ENCODE measurements around the gene ANKRD42.

DNA sequence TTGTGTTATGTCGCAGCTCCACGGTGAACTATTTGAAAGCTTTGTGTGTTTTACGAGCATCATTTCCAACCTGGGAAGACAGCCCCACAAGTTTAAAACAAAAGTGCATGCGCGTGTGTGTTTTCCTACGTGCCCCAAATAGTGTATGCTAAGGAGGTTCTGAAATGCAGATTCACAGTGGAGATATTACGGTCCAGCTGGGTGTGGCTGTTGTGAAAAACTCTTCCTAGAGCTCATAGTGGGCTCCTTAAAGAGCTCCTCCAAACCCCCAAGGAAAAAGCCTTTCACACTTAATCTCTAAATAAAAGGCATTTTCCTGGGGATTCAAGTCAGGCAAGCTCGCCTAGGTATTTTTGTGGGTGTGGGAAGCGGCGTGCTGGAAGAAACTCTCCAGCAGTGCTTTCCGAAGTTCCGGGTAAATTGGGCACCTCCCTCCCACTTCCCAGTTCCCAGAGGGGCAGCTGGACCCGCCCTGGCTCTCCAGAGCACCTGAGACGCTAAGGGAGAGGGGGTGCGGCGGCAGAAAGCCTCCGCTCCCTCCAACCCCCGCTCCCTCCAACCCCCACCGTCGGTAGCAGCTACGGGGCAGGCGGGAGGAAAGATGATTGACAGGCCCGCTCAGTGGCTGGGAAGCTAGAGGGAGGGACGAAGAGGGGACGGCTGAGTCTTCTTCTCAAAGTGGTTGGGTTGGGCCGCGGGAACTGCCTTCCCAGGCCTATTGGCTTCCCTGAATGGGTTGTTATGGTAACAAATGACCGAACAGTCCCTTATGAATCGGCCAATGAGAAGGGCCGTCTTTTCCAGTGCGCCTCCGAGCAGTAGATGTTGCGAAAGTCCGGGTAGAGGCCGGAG, 37.1 kb upstream of the ANKRD42 start:
- TF ChIP-seq, protein P1, sequence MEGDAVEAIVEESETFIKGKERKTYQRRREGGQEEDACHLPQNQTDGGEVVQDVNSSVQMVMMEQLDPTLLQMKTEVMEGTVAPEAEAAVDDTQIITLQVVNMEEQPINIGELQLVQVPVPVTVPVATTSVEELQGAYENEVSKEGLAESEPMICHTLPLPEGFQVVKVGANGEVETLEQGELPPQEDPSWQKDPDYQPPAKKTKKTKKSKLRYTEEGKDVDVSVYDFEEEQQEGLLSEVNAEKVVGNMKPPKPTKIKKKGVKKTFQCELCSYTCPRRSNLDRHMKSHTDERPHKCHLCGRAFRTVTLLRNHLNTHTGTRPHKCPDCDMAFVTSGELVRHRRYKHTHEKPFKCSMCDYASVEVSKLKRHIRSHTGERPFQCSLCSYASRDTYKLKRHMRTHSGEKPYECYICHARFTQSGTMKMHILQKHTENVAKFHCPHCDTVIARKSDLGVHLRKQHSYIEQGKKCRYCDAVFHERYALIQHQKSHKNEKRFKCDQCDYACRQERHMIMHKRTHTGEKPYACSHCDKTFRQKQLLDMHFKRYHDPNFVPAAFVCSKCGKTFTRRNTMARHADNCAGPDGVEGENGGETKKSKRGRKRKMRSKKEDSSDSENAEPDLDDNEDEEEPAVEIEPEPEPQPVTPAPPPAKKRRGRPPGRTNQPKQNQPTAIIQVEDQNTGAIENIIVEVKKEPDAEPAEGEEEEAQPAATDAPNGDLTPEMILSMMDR (IDR thresholded peaks at IDR 0.05; ENCODE audit: low read length), result no peak
- TF ChIP-seq EZH2phosphoT487 (IDR thresholded peaks at IDR 0.05; ENCODE audit: low read length), result no peak

Data from MM.1S (cell line).